ENCODE measurements around the gene TRIO. TPM values are rescaled to one million over a fixed set of nuclear protein-coding genes. Genes with fewer than 3 reads are reported as not detected.
A peak's percentile ranks its signal among the peaks of the same experiment; 100 is the strongest.

The TRIO gene
- total and polyA plus RNA-seq, 7 donors, result 18.5 to 77.5 (median 35.0) TPM

- WGBS, 3 donors, result 48 to 88% (median 59%) methylated on average over 3 of the region's 3 CpGs
- Histone ChIP-seq H3K4me3 (no peak overlapping the region), H3K27me3 (ENCODE audit: insufficient read depth in 3 of 3, low read length in 2 of 3) (no peaks in the 10 kb centered on the region), H3K4me1 (peaks cover 87% of the 10 kb centered on the region), H3K9me3 (no peaks in the 10 kb centered on the region), H3K36me3 (ENCODE audit: insufficient read depth in 1 of 2, low read depth in 1 of 2) (peaks cover 0 to 8% of the 10 kb centered on the region in 2 donors), H3K27ac (peak overlapping the region; percentile 57)
- DNase-seq, result no peak
- no peak for TF ChIP-seq CTCF (IDR thresholded peaks at IDR 0.05)
- peak; percentile 32 to 67 (median 52) for ATAC-seq
- intact Hi-C loops (cut with DNase I), result no loop called here
Measured at GRCh38 chr5:14281746-14282181, 138.6 kb downstream of the TRIO start.

GRCh38 chr5:14283139-14283538 is 140.0 kb downstream of the TRIO start:
- H3K9me3 ChIP-seq, result no peaks in the 10 kb centered on the region
- intact Hi-C loops (cut with DNase I), result no loop called here
- peak overlapping the region; percentile 11 for H3K27ac ChIP-seq
- no peak for ATAC-seq
- no peak for DNase-seq
- peaks cover 0 to 8% of the 10 kb centered on the region in 2 donors for H3K36me3 ChIP-seq (ENCODE audit: insufficient read depth in 1 of 2, low read depth in 1 of 2)
- 61 to 86% (median 72%) methylated on average over 4 of the region's 4 CpGs for WGBS, 3 donors
- H3K4me1 ChIP-seq, result peaks cover 84% of the 10 kb centered on the region
- no peaks in the 10 kb centered on the region for H3K27me3 ChIP-seq (ENCODE audit: insufficient read depth in 3 of 3, low read length in 2 of 3)
- TF ChIP-seq CTCF (IDR thresholded peaks at IDR 0.05), result no peak
- no peak overlapping the region for H3K4me3 ChIP-seq

- no peak overlapping the region for H3K27ac ChIP-seq
- TF ChIP-seq CTCF (IDR thresholded peaks at IDR 0.05), result no peak
- peaks cover 73% of the 10 kb centered on the region for H3K4me1 ChIP-seq
- intact Hi-C loops (cut with DNase I), result no loop called here
- H3K4me3 ChIP-seq, result no peak overlapping the region
- 73 to 85% (median 78%) methylated on average over 12 of the region's 12 CpGs for WGBS, 3 donors
- no peak for DNase-seq
- H3K36me3 ChIP-seq (ENCODE audit: insufficient read depth in 1 of 2, low read depth in 1 of 2), result peaks cover 0 to 18% of the 10 kb centered on the region in 2 donors
- no peaks in the 10 kb centered on the region for H3K9me3 ChIP-seq
- H3K27me3 ChIP-seq (ENCODE audit: insufficient read depth in 3 of 3, low read length in 2 of 3), result no peaks in the 10 kb centered on the region
- ATAC-seq, result no peak
Measured at GRCh38 chr5:14284392-14285148, 141.4 kb downstream of the TRIO start.

- peaks cover 0 to 14% of the 10 kb centered on the region in 2 donors for H3K36me3 ChIP-seq (ENCODE audit: insufficient read depth in 1 of 2, low read depth in 1 of 2)
- no peaks in the 10 kb centered on the region for H3K27me3 ChIP-seq (ENCODE audit: insufficient read depth in 3 of 3, low read length in 2 of 3)
- no peak for TF ChIP-seq CTCF (IDR thresholded peaks at IDR 0.05)
- H3K4me1 ChIP-seq, result peaks cover 65% of the 10 kb centered on the region
- H3K4me3 ChIP-seq, result no peak overlapping the region
- no peaks in the 10 kb centered on the region for H3K9me3 ChIP-seq
- DNase-seq (no peak), ATAC-seq (peak in 3 of 4 donors; percentile 36 to 58 (median 38))
- intact Hi-C loops (cut with DNase I), result no loop called here
- WGBS, 3 donors, result 26 to 50% (median 32%) methylated on average over 3 of the region's 3 CpGs
- H3K27ac ChIP-seq, result peak overlapping the region; percentile 78
Measured at GRCh38 chr5:14286007-14286406, 142.9 kb downstream of the TRIO start.

Data from psoas muscle (tissue), 8 donors.